GM23338 (cell line): ENCODE data around the gene MACIR. TPM values are rescaled to one million over a fixed set of nuclear protein-coding genes. Genes with fewer than 3 reads are reported as not detected.

Experiments used
- ATAC-seq: fragments of 200-7000 bp; cut with Tn5 transposase; 3 replicates; pipeline ENCODE4 v1.9.1; 2020
- DNase-seq: peaks from one replicate; pipeline ENCODE4 v3.0.0-alpha.2; 2015; ENCODE audit warnings: low spot score
- H2AFZ ChIP-seq: fragments of 200-600 bp; sonication (generic); 2 replicates; pipeline ENCODE4 v1.8.0; 2016; ENCODE audit warnings: antibody characterized with exemption, mild to moderate bottlenecking, moderate library complexity
- H3F3A ChIP-seq: fragments of 200-600 bp; sonication (generic); replicated peaks from 2 replicates; pipeline ENCODE4 v1.8.0; 2017; ENCODE audit warnings: antibody characterized with exemption, mixed run types, low read depth
- H3K27ac ChIP-seq: fragments of 200-600 bp; sonication (generic); 2 replicates; pipeline ENCODE4 v1.6.1; 2016; ENCODE audit warnings: low read depth
- H3K27me3 ChIP-seq: fragments of 200-600 bp; sonication (generic); 2 replicates; pipeline ENCODE4 v1.8.0; 2016; ENCODE audit warnings: mild to moderate bottlenecking, mixed run types, moderate library complexity; ENCODE audit not compliant: insufficient read depth
- H3K36me3 ChIP-seq: fragments of 200-600 bp; sonication (generic); 2 replicates; pipeline ENCODE4 v1.8.0; 2016; ENCODE audit warnings: mild to moderate bottlenecking; ENCODE audit not compliant: insufficient read depth
- H3K4me1 ChIP-seq: fragments of 200-600 bp; sonication (generic); 2 replicates; pipeline ENCODE4 v1.8.0; 2016; ENCODE audit warnings: mild to moderate bottlenecking, moderate library complexity; ENCODE audit not compliant: insufficient read depth
- H3K4me2 ChIP-seq: fragments of 200-600 bp; sonication (generic); 2 replicates; pipeline ENCODE4 v1.7.1; 2017; ENCODE audit warnings: mixed run types
- H3K4me3 ChIP-seq: fragments of 200-600 bp; sonication (generic); 2 replicates; pipeline ENCODE4 v1.6.1; 2016; ENCODE audit warnings: mixed run types
- H3K79me2 ChIP-seq: fragments of 200-600 bp; sonication (generic); replicated peaks from 2 replicates; pipeline ENCODE4 v1.8.0; 2017; ENCODE audit warnings: mild to moderate bottlenecking; ENCODE audit not compliant: insufficient read depth
- H3K9me2 ChIP-seq: fragments of 200-600 bp; sonication (generic); 2 replicates; pipeline ENCODE4 v1.8.0; 2017; ENCODE audit not compliant: insufficient read depth
- H4K20me1 ChIP-seq: fragments of 200-600 bp; sonication (generic); replicated peaks from 2 replicates; pipeline ENCODE4 v1.8.0; 2017; ENCODE audit warnings: mild to moderate bottlenecking; ENCODE audit not compliant: insufficient read depth
- H3K27ac Mint-ChIP-seq: 2 replicates; pipeline ENCODE4 v1.8.0; 2020; ENCODE audit warnings: inconsistent platforms, mild to moderate bottlenecking, moderate library complexity, mixed read lengths
- H3K27me3 Mint-ChIP-seq: 3 replicates; pipeline ENCODE4 v1.8.0; 2022; ENCODE audit warnings: low read depth, mild to moderate bottlenecking, moderate library complexity, mixed read lengths, inconsistent platforms; ENCODE audit not compliant: insufficient read depth, poor library complexity
- H3K36me3 Mint-ChIP-seq: 3 replicates; pipeline ENCODE4 v1.8.0; 2021; ENCODE audit warnings: low read depth, mild to moderate bottlenecking, inconsistent platforms, moderate library complexity, mixed read lengths
- H3K4me1 Mint-ChIP-seq: 3 replicates; pipeline ENCODE4 v1.8.0; 2020; ENCODE audit warnings: mild to moderate bottlenecking, inconsistent platforms, mixed read lengths
- H3K4me3 Mint-ChIP-seq: 3 replicates; pipeline ENCODE4 v1.8.0; 2021; ENCODE audit warnings: moderate library complexity, mild to moderate bottlenecking, inconsistent platforms, mixed read lengths
- H3K9me3 Mint-ChIP-seq: 3 replicates; pipeline ENCODE4 v1.8.0; 2020; ENCODE audit warnings: moderate library complexity, mild to moderate bottlenecking, inconsistent platforms, mixed read lengths
- CREB1 ChIP-seq: fragments of 250-450 bp; sonication (Bioruptor Pico); IDR thresholded peaks from 2 replicates; pipeline ENCODE4 v1.5.0; 2020; ENCODE audit warnings: low read depth, mild to moderate bottlenecking, moderate library complexity
- CTCF ChIP-seq, 2 experiments: fragments of 200-600 bp in 1 of 2; sonication (generic) in 1 of 2; conservative IDR thresholded peaks; 2 replicates each; pipeline versions ENCODE4 v1.5.1 to v1.6.1; 2016 to 2017; ENCODE audit warnings: antibody characterized with exemption in 2 of 2, low read depth in 2 of 2, mild to moderate bottlenecking in 2 of 2, moderate library complexity in 1 of 2
- EZH2 ChIP-seq: fragments of 200-600 bp; sonication (generic); IDR thresholded peaks from one replicate; pipeline ENCODE4 v1.8.0; 2017; ENCODE audit warnings: antibody characterized with exemption, mild to moderate bottlenecking, low read depth; ENCODE audit not compliant: unreplicated experiment
- EZH2phosphoT487 ChIP-seq: fragments of 200-600 bp; sonication (generic); IDR thresholded peaks from one replicate; pipeline ENCODE4 v1.8.1; 2018; ENCODE audit warnings: antibody characterized with exemption; ENCODE audit not compliant: unreplicated experiment
- POLR2AphosphoS5 ChIP-seq: IDR thresholded peaks from 2 replicates; pipeline ENCODE4 v1.6.1; 2016; ENCODE audit warnings: antibody characterized with exemption, low read depth
- ZNF114 ChIP-seq: fragments of 250-450 bp; sonication (Bioruptor Pico); IDR thresholded peaks from 2 replicates; pipeline ENCODE4 v1.5.0; 2020; ENCODE audit warnings: mild to moderate bottlenecking, moderate library complexity
- ZNF462 ChIP-seq: fragments of 250-450 bp; sonication (Bioruptor Pico); IDR thresholded peaks from 2 replicates; pipeline ENCODE4 v1.5.0; 2020; ENCODE audit warnings: mild to moderate bottlenecking, moderate library complexity
- long read RNA-seq: library from polyadenylated mRNA; unstranded; transcript quantifications from one replicate; pipeline ENCODE4 v2.0.0, GENCODE V29; 2020; ENCODE audit not compliant: unreplicated experiment
- polyA plus RNA-seq: library from polyadenylated mRNA; unstranded; fragments of >200 nt; fragmentation: Nextera tagmentation; extraction: Ambion mirVana; gene quantifications from 2 replicates; pipeline ENCODE4 v1.2.1, GENCODE V29; 2016
- total RNA-seq: library from RNA; depleted of rRNA; stranded (reverse); fragments of >200 nt; shearing (Covaris generic); gene quantifications from 2 replicates; pipeline ENCODE4 v1.2.3, GENCODE V29; 2014; rRNA removed

Gene MACIR
- total RNA-seq (26.4 and 27.6 TPM in 2 replicates), polyA plus RNA-seq (11.7 and 13.4 TPM in 2 replicates)
- long read RNA-seq, transcript C5orf30-201 (3 exons, 3,049 nt): major isoform, 7 of 13 reads
- long read RNA-seq, partial matches to known transcripts: 0 of 13 reads
- long read RNA-seq, other reads (novel, unspliced or antisense): 0 of 13 reads

GRCh38 chr5:103258368-103258956 is at the start of gene MACIR:
Gene MACIR (plus strand): TSS chr5:103258763. CDS start chr5:103275920, 17,157 bp downstream.
- no peaks in the 10 kb centered on the region for H3K27me3 Mint-ChIP-seq
- DNase-seq (peak; percentile 98), ATAC-seq (peak; percentile 88)
- peaks cover 25% of the 10 kb centered on the region for H3K4me1 ChIP-seq
- H3F3A ChIP-seq: no peaks in the 10 kb centered on the region
- peaks cover 30% of the 10 kb centered on the region for H3K4me1 Mint-ChIP-seq
- H3K4me3 ChIP-seq: peak within 1 kb of the TSS; percentile 84
- H3K27me3 ChIP-seq: no peaks in the 10 kb centered on the region
- peaks cover 40% of the 10 kb centered on the region for H3K79me2 ChIP-seq
- TF ChIP-seq EZH2: no peak
- TF ChIP-seq CTCF (conservative IDR thresholded peaks at IDR 0.05; ENCODE audit: low read depth in 2 of 2): peak in 1 of 2 experiments; percentile 12; a peak in 1 of 4 replicates
- no peak for TF ChIP-seq CREB1
- no peak for TF ChIP-seq ZNF462
- peak; percentile 98 for TF ChIP-seq POLR2AphosphoS5
- TF ChIP-seq EZH2phosphoT487: no peak
- TF ChIP-seq ZNF114 (CRISPR knock-in tag): no peak
- H3K36me3 ChIP-seq: no peaks in the 10 kb centered on the region
- H3K4me3 Mint-ChIP-seq: peak within 1 kb of the TSS; percentile 96
- 0 out of 2 replicates have a peak within 1 kb of the TSS, but pooled peaks have one; percentile 64 for H3K27ac ChIP-seq
- H4K20me1 ChIP-seq: peaks cover 7% of the 10 kb centered on the region
- no peaks in the 10 kb centered on the region for H3K36me3 Mint-ChIP-seq
- peak within 1 kb of the TSS; percentile 92 for H3K27ac Mint-ChIP-seq
- H3K4me2 ChIP-seq: peak within 1 kb of the TSS; percentile 85
- H3K9me2 ChIP-seq: no peaks in the 10 kb centered on the region
- H3K9me3 Mint-ChIP-seq: no peaks in the 10 kb centered on the region
- H2AFZ ChIP-seq: peak within 1 kb of the TSS; percentile 57; the same call in 1 of the 2 replicates
